Measurements from ENCODE around the gene CST1. TPM values are rescaled to one million over a fixed set of nuclear protein-coding genes. Genes with fewer than 3 reads are reported as not detected.

The CST1 gene
- total RNA-seq, 2 experiments from 2014 or later, result not detected

GRCh38 chr20:23753589-23753988, 2.9 kb upstream of the CST1 start:
- POLR2A ChIA-PET, result no interaction called here
- TF ChIP-seq CTCF (IDR thresholded peaks at IDR 0.05), result no peak

GRCh38 chr20:23753194-23753548, 2.4 kb upstream of the CST1 start:
- Histone ChIP-seq H3K27ac (ENCODE audit: low read depth in 1 of 2, low read length in 2 of 2) (no peak overlapping the region), H3K27me3 (ENCODE audit: control insufficient read depth in 1 of 2, insufficient read depth in 2 of 2, low read length in 2 of 2) (no peaks in the 10 kb centered on the region), H3K4me1 (ENCODE audit: insufficient read depth, low read length) (no peaks in the 10 kb centered on the region), H3K36me3 (ENCODE audit: insufficient read depth, low read length) (no peaks in the 10 kb centered on the region), H3K4me3 (ENCODE audit: low read length) (no peak overlapping the region), H3K9me3 (ENCODE audit: control insufficient read depth in 1 of 2, insufficient read depth in 1 of 2, low read length in 2 of 2) (no peaks in the 10 kb centered on the region)
- Mint-ChIP-seq H3K27me3 (peaks cover 6% of the 10 kb centered on the region), H3K4me1 (ENCODE audit: low read depth) (no peaks in the 10 kb centered on the region), H3K9me3 (no peaks in the 10 kb centered on the region), H3K27ac (no peak overlapping the region), H3K4me3 (no peak overlapping the region), H3K36me3 (ENCODE audit: low read depth) (no peaks in the 10 kb centered on the region)
- intact Hi-C loops (cut with DNase I, micrococcal nuclease), result no loop called here
- DNase-seq (no peak), ATAC-seq (ENCODE audit: poor library complexity) (no peak)
- ChIA-PET POLR2A (no interaction called here), CTCF (no interaction called here)
- TF ChIP-seq CTCF (IDR thresholded peaks at IDR 0.05), result no peak

More at GRCh38 chr20:23753589-23753988, 2.9 kb upstream of the CST1 start:
- Histone ChIP-seq H3K27me3 (ENCODE audit: control insufficient read depth in 1 of 2, insufficient read depth in 2 of 2, low read length in 2 of 2) (no peaks in the 10 kb centered on the region), H3K9me3 (ENCODE audit: control insufficient read depth in 1 of 2, insufficient read depth in 1 of 2, low read length in 2 of 2) (no peaks in the 10 kb centered on the region), H3K27ac (ENCODE audit: low read depth in 1 of 2, low read length in 2 of 2) (no peak overlapping the region), H3K36me3 (ENCODE audit: insufficient read depth, low read length) (no peaks in the 10 kb centered on the region), H3K4me3 (ENCODE audit: low read length) (no peak overlapping the region), H3K4me1 (ENCODE audit: insufficient read depth, low read length) (no peaks in the 10 kb centered on the region)
- H3K27me3 Mint-ChIP-seq, result peaks cover 6% of the 10 kb centered on the region
- H3K4me3 Mint-ChIP-seq, result no peak overlapping the region
- no peak for DNase-seq
- CTCF ChIA-PET, result no interaction called here
- intact Hi-C loops (cut with DNase I, micrococcal nuclease), result no loop called here
- no peaks in the 10 kb centered on the region for H3K4me1 Mint-ChIP-seq (ENCODE audit: low read depth)
- no peaks in the 10 kb centered on the region for H3K36me3 Mint-ChIP-seq (ENCODE audit: low read depth)
- no peak for ATAC-seq (ENCODE audit: poor library complexity)
- no peaks in the 10 kb centered on the region for H3K9me3 Mint-ChIP-seq
- H3K27ac Mint-ChIP-seq, result no peak overlapping the region

GRCh38 chr20:23752481-23753193, 1.9 kb upstream of the CST1 start:
- Histone ChIP-seq H3K9me3 (ENCODE audit: control insufficient read depth in 1 of 2, insufficient read depth in 1 of 2, low read length in 2 of 2) (no peaks in the 10 kb centered on the region), H3K27ac (ENCODE audit: low read depth in 1 of 2, low read length in 2 of 2) (no peak overlapping the region), H3K27me3 (ENCODE audit: control insufficient read depth in 1 of 2, insufficient read depth in 2 of 2, low read length in 2 of 2) (no peaks in the 10 kb centered on the region), H3K36me3 (ENCODE audit: insufficient read depth, low read length) (no peaks in the 10 kb centered on the region), H3K4me1 (ENCODE audit: insufficient read depth, low read length) (no peaks in the 10 kb centered on the region), H3K4me3 (ENCODE audit: low read length) (no peak overlapping the region)
- no peak for ATAC-seq (ENCODE audit: poor library complexity)
- ChIA-PET POLR2A (no interaction called here), CTCF (no interaction called here)
- intact Hi-C loops (cut with DNase I, micrococcal nuclease), result no loop called here
- H3K4me3 Mint-ChIP-seq, result no peak overlapping the region
- TF ChIP-seq CTCF (IDR thresholded peaks at IDR 0.05), result no peak
- peaks cover 6% of the 10 kb centered on the region for H3K27me3 Mint-ChIP-seq
- H3K9me3 Mint-ChIP-seq, result no peaks in the 10 kb centered on the region
- H3K36me3 Mint-ChIP-seq (ENCODE audit: low read depth), result no peaks in the 10 kb centered on the region
- H3K27ac Mint-ChIP-seq, result no peak overlapping the region
- H3K4me1 Mint-ChIP-seq (ENCODE audit: low read depth), result no peaks in the 10 kb centered on the region
- DNase-seq, result no peak
